C4-2B (cell line): ENCODE data around the gene THRAP3.

Experiments used
- H3K27ac ChIP-seq: fragments of 450-650 bp; 2 replicates; pipeline ENCODE4 v1.5.1; 2017
- ZFX ChIP-seq: fragments of 450-650 bp; IDR thresholded peaks from 2 replicates; pipeline ENCODE4 v1.6.1; 2017
- TF ChIP-seq, protein P1 (sequence below): fragments of 450-650 bp; conservative IDR thresholded peaks from 2 replicates; pipeline ENCODE4 v1.5.1; 2017; ENCODE audit warnings: mild to moderate bottlenecking

THRAP3 gene

GRCh38 chr1:36247538-36247937 is 23.3 kb downstream of the THRAP3 start:
- TF ChIP-seq ZFX: no peak
- TF ChIP-seq, protein P1, sequence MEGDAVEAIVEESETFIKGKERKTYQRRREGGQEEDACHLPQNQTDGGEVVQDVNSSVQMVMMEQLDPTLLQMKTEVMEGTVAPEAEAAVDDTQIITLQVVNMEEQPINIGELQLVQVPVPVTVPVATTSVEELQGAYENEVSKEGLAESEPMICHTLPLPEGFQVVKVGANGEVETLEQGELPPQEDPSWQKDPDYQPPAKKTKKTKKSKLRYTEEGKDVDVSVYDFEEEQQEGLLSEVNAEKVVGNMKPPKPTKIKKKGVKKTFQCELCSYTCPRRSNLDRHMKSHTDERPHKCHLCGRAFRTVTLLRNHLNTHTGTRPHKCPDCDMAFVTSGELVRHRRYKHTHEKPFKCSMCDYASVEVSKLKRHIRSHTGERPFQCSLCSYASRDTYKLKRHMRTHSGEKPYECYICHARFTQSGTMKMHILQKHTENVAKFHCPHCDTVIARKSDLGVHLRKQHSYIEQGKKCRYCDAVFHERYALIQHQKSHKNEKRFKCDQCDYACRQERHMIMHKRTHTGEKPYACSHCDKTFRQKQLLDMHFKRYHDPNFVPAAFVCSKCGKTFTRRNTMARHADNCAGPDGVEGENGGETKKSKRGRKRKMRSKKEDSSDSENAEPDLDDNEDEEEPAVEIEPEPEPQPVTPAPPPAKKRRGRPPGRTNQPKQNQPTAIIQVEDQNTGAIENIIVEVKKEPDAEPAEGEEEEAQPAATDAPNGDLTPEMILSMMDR: no peak

DNA sequence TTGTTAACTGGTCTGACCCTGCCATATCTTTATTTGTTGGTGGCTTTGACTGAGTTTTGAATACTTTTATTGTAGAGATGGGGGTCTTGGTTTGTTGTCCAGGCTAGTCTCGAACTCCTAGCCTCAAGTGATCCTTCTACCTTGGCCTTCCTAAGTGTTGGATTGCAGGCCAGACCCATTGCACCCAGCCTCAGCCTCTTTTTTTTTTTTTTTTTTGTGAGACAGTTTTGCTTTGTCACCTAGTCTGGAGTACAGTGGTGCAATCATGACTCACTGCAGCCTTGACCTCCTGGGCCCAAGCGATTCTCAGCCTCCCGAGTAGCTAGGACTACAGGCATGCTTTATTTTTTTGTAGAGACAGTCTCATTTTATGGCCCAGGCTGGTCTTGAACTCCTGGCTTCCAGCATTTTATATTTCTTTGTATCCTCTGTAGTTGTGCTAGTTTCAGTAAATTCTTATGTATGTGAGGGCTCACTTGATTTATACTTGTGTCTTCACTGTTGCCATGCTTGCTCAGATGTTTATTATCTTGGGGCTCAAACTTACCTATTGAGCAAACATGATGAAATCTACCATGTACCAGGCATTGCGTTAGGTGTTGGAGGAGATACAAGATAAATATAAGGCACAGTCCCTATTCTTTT is 24.1 kb downstream of the THRAP3 start:
- TF ChIP-seq ZFX: no peak
- TF ChIP-seq, protein P1: no peak
- peak overlapping the region; percentile 76 for H3K27ac ChIP-seq

More at GRCh38 chr1:36247538-36247937, 23.3 kb downstream of the THRAP3 start:
- peak overlapping the region; percentile 76 for H3K27ac ChIP-seq

- no peak for TF ChIP-seq ZFX
- TF ChIP-seq, protein P1: no peak
Observed at GRCh38 chr1:36251794-36252481, 27.7 kb downstream of the THRAP3 start.

GRCh38 chr1:36252482-36252824 is 28.2 kb downstream of the THRAP3 start:
- peak overlapping the region; percentile 44 for H3K27ac ChIP-seq

More at GRCh38 chr1:36251794-36252481, 27.7 kb downstream of the THRAP3 start:
- H3K27ac ChIP-seq: peak overlapping the region; percentile 44

GRCh38 chr1:36253161-36253862 is 29.1 kb downstream of the THRAP3 start:
- TF ChIP-seq, protein P1: no peak
- TF ChIP-seq ZFX: no peak
- peak overlapping the region; percentile 3; the same call in 1 of the 2 replicates for H3K27ac ChIP-seq

GRCh38 chr1:36256558-36257374 is 32.5 kb downstream of the THRAP3 start:
- H3K27ac ChIP-seq: peak overlapping the region; percentile 89
- TF ChIP-seq, protein P1: no peak
- TF ChIP-seq ZFX: no peak

- no peak for TF ChIP-seq ZFX
- TF ChIP-seq, protein P1: no peak
- H3K27ac ChIP-seq: peak overlapping the region; percentile 89
Observed at GRCh38 chr1:36257375-36257767, 33.1 kb downstream of the THRAP3 start.
